HPDE6-E6E7 (cell line): ENCODE results near the gene CIBAR2.

Source experiments
- DNase-seq: peaks from one replicate; pipeline ENCODE4 v3.0.0; 2011; ENCODE audit warnings: missing footprints; ENCODE audit errors: extremely low spot score

The CIBAR2 gene

DNA sequence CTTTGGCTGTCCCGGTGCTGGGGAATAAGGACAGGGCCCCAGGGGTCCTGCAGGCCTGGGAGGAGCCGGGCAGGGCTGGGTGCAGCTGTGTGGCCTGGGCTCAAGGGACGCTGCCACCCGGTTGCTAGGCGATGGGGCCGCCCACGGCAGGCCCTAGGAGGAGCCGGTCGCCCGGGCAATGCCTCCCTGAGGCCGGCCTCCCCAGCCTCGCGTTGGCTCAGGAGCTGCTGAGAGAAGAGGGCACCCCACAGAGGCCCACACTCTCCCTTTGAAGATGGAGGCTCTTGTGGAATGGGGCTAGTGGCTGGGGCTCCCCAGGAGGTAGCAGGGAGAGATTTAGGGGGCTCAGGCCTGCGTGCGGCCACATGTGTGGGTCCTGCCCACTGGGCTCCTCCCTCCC lies at the start of gene CIBAR2:
CIBAR2 (minus strand) TSS at position 109 of the 400 bp plus-strand sequence. CDS start 120 bp downstream, outside the sequence.
- DNase-seq, result no peak

DNA sequence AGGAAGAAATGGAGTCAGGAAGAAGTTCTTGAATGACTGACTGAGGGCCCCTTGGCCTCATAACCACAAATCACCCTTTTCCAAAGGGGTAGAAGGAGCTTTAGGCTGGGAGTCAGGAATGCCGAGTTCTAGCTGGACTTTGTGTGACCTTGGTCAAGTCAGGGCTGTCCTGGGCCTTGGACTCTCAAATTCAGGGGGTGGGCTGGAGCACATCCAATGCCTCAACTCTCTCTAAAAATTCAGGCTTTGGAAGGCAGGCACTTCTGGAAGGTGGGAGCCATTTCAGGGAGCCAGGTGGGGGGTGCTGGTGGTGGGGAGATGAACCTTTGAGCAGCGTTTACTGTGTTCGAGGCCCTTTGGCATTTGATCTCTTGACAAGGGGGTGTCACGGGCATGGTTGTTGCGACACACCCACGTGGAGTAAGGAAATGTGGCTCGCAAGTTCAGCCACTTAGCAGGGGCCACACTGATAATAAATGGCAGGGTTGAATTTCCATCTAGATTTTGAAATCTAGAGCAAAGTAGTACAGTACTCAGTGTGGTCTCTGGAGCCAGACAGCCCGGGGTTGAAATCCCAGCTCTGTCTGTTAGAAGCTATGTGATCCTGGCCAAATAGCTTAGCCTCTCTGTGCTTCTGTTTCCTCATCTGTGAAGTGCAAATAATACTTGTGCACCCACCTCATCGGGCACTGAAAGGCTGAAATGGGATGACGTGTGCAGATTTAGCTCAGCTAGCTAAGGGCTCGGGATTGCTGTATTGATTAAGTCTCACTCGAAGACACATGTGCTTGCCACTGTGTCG lies 47.1 kb upstream of the CIBAR2 start:
- DNase-seq, result no peak

DNA sequence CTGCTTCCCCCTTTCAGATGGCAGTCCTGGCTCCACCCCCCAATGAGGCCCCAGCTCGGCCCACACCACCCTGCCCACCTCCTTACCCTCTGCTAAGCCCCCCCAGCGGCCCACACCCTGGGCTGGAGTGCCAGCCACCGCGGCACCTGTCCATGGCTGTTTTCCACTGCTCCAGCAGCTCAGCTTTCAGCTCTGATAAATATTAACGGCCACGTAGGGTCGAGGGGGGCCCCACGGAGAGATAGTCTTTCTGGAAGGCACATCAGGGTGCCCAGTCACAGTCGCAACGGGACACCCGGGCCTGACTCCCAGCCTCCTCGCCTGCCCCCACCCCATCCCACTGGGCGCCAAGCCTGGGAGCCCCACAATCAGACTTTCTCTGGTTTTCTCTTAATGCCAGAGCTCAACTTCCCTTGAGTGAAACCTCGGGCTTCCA lies 46.5 kb upstream of the CIBAR2 start:
- DNase-seq, result no peak

DNA sequence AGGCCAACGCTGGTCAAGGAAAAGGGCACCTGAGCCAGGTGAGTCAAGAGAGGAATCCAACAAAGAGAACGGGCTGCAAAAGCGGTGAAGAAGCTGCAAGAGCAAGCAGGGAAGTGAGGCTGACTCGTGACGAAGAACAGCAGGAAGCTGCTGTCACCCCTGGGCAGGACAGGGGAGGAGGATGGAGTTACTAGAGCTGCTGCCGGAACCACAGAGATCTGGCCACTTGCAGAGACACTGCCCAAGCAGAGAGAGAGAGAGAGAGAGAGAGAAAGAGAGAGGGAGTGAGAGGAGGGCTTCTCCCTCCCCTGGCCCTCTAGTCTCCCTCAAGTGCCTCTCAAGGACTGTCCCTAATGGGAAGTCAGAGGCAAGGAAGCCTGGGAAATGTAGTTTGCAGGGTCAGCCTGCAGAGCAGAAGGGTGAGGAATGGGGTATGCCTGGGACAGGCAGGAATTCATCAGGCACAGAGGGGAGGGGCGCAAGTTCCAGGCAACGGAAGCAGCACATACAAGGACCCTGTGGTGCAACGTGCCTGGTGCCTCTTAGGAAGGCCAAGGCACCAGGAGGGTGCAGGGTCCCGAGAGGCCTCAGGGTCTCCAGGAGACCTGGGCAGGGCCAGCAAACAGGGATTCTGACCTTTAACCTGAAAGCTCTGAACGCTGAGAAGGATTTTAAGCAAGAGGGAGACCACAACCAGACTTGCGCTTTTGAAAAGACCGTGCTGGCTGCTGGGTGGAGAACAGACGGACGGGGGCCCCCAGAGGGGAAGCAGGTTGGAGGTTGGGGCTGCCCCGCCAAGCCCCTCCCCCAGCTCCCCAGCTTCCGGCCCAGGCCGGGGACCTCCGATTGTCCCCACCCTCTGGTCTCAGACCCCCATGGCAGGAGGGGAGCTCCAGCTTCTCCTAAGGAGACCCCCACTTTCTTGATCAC lies 45.8 kb upstream of the CIBAR2 start:
- DNase-seq, result no peak

DNA sequence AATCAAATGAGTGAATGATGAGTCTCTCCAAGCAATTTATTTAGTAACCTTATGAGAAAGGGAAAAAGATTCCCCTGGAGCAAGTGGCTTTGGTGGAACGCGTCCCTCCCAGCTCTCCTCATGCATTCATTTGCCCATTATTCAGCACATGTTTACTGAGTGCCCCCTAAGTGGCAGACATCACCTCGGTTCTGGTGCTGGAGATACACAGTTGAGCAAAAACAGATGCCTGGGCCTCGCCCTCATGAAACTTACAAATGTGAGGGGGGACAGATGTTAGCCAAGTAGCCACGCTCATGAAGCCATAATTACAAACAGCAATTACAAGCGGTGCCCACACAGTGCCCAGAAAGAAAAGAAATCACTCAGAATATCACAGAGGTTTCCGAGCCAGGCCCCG lies 45.1 kb upstream of the CIBAR2 start:
- no peak for DNase-seq

DNA sequence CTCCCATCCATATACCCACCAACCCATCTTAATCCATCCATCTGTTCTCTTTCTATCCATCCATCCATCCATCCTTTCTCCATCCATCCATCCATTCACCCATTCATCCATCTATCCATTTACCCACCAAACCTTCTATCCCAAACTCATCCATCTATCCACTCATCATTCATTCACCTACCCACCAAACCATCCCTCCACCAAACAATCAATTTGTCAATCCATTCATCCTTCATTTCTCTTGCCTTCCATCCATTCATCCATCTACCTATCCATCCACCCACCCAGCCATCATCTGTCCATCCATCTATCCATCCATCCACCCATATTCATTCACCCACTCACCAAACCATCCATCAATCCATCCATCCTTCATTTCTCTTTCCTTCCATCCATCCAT lies 44.6 kb upstream of the CIBAR2 start:
- DNase-seq, result no peak

DNA sequence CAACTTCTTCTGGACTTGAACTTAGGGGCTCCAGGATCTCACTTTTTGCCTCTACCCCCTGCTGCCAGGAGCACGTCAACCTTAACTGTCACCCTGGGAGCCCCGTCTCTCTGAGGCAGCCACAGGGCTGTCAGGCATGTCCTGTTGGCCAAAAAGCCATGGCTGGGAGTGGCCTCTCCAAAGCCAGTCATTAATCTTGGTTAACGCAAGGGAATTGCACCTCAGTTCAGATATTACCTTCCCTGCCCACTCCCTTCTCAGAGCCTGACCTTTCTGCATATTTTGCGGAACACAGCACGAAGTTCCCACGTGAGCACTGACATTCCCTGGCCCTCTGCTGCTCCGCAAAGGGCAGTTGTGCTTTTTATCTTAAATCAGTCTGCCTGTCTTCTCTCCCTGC lies 44.2 kb upstream of the CIBAR2 start:
- DNase-seq, result no peak

DNA sequence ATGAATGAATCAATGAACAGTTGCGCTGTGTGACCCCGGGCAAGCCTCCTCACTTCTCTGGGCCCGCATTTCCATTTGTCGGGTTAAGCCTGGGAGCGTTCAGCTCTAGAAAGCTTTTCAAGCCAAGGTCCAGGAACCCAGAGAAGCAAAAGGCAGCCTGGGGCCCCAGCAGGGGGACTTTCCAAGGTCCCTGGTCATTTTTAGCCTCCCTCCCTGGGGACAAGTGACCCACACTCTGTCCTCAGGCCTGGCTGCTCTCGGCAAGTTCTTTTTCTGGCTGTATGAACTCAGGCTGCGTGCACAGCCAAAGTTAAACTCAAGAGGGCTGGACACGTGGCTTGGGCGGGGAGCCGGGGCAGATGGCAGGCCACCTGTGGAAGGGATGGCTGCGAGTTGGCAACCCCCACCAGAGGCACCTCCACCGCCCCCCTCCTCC lies 41.4 kb upstream of the CIBAR2 start:
- DNase-seq, result no peak

DNA sequence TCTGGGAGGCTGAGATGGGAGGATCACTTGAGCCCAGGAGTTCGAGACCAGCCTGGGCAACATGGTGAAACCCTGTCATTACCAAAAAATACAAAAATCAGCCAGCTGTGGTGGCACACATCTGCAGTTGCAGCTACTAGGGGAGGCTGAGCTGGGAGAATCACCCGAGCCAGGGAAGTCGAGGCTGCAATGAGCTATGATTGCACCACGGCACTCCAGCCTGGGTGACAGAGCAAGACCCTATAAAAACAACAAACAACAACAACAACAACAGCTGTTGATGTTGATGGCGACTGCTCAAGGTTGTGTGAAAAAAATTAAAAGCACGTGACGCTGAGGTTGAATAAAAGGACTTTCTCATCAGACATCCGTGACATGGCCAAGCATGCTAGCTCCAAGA lies 40.8 kb upstream of the CIBAR2 start:
- DNase-seq, result no peak

DNA sequence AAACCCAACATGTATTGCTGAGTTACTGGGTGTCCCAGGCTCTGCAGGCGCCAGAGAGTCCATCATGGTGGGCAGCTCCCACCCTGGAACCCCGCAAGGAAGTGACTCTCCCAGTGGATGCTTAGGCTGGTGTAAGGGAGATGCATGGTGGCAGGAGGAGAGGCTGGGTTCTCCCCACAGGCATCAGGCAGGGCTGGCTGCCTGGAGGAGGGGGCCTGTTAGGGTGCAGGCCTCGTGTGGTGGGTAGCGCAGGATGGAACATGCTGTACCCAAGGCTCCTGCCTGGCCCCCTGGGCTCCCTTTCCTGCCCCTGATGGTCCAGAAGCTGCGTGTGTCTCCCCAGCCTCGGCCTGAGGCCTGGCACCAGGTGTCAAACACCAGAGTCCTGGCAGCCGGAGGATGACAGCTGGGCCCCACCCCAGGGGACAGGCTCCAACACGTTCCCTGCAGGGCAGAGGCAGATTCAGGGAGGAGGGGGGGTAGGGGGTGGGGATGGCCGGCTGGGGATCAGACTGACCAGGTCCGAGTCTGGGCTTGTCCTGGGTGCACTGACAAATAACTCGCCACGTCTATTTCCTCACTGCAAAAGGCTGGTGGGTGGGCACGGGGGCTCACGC lies 40.2 kb upstream of the CIBAR2 start:
- DNase-seq, result peak; percentile 95

DNA sequence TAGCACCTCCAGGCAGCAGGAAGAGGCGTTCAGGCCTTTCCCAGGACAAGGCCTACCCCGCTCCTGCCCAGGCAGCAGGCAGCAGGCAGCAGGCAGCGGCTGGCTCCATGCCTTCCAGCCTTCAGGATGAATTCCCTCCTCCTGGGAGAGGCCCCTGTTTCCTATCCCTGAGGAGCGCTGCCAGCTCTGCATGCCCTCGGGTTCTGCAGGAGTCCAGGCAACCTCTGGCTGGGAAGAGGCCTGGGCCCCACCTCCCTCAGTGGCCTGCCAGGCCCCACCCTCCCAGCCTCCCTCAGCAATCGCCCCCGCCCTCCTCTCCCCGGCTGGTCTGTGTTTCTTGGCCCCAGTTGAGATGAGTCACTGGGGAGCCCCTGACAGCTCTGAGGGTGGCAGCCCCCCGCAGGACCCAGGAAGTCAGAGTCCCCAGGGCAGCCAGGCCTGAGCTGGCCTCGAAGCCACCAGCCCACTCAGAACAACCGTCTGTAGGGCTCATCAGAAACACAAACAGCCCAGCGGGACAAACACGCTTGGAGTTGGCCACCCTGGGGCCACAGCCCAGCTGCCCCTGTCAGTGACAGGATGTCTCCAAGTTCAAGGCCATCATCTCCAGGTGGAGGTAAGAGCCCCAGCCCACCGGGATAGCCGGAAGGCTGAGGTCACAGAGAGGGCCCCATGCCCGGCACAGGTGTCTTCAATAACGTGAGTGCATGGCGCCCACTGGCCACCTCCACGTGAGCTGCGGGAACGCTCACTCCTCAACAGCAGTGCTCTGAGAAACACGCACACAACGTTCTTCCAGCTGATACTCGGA lies 39.5 kb upstream of the CIBAR2 start:
- DNase-seq, result peak; percentile 79

DNA sequence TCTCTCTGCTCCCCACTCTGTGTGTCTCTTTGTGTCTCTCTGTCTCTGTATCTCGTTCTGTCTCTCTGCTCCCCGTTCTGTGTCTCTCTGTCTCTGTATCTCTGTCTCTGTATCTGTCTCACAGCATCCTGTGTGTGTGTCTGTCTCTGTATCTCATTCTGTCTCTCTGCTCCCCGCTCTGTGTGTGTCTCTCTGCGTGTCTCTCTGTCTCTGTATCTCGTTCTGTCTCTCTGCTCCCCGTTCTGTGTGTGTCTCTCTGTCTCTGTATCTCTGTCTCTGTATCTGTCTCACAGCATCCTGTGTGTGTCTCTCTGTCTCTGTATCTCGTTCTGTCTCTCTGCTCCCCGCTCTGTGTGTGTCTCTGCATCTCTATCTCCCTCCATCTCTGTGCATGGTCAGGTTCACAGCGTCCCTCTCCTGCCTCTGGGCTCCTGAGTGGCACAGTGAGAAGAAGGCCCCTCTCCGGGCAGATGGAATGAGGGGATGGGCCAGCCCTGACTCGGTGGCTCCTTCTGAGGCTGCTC lies 38.9 kb upstream of the CIBAR2 start:
- no peak for DNase-seq

DNA sequence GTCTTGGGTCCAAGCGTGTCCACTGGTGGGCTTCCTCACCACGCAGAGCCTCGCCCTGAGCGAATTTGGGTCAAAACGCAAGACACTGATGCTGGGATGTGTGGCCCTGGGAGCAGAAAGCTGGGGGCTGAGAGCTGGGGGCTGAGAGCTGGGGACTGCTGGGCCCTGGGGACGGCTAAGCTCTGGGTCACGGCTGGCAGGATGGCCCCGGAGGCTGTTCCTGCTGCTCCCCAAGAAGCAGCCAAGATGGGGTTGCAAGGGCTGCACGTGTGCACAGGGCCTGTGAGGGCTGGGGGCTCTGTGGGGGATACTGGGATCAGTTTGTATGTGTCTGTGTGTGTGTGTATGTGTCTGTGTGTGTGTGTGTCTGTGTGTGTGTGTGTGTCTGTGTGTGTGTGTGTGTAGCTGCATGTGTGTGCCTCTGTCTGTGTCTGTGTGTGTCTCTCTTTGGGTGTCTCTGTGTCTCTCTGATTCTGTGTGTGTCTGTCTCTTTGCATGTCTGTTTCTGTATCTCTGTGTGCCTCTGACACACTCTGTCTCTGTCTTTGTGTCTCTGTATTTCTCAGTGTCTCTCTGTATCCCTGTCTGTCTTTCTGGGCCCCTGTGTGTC lies 38.2 kb upstream of the CIBAR2 start:
- DNase-seq, result no peak

DNA sequence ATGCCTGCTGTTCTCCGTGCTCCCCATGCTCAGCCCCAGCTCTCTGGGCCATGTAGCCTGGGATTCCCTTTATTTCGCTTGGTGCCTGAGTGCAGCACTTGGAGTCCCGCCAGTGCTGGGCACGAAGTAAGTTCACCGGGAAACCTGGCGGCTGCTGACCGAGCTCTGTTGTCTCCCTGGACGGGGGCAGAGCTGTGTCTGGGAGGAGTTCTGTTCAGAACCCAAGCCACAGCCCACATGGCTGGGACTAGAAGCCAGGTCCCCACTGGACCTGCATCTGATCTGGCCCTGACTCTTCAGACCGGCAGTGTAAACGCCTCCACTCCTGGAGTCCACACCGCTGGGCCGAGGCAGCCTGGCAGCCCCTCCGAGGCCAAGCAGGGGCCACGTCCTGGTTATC lies 37.5 kb upstream of the CIBAR2 start:
- no peak for DNase-seq

DNA sequence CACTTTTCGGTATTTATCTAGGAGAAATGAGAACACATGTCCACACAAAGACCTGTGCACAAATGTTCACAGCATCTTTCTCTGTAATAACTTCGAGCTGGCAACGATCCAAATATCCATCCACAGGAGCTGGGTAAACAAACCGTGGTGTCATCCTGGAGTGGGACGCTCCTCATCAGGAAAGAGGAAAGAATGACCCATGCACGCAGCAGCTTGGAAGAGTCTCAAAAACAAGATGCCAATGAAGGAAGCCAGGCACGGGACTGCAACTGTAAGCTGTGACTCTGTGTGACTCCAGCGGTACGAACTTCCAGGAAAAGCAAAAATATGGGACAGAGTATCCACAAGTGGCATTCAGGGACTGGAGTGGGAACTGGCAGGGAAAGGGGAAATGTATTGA lies 36.7 kb upstream of the CIBAR2 start:
- no peak for DNase-seq

DNA sequence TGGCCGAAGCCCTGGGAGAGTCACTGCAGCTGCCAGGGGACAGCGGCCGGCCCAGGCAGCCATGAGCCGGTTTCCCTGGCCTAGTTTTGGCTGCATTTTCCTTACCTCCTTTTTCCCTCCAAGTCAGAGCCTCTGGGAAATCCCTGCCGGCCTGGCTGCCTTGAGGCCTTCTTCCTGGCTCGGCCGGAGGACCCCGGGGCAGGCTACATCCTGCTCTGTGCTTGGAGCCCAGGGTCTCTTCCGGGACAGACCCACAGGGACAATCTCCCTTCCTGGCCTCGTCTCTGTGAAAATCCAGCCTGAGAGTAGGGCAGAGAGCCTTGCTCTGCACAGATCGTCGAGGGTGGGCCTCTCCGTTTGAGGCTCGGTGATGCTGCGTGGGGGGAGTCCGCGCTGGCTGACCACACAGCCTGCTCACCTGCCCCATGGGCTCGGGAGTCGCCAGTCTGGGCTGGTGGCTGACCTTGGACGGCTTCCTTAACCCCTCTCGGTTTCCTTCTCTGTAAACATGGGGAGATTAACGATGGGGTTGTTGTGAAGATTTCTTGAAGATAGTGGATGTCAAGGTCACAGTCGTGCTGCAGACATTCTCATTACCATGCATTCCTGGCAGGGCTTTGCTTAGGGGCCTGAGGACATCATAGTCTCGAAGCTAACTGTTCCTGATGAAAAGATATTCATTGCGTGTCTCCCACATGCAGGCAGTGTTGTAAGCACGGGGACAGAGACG lies 34.8 kb upstream of the CIBAR2 start:
- DNase-seq, result no peak

DNA sequence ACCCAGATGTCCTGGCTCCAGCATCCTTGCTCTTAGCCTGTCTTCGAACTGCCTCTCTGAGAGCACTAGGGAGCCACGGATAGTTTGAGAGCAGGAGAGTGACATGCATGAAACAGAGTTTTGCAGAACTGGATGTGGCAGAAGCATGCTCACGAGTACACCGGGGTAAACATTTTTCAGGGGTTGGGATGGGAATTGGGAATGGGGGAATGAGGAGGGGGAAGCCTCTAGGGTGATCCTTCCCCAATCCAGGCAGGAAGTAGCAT lies 34.2 kb upstream of the CIBAR2 start:
- DNase-seq, result no peak

DNA sequence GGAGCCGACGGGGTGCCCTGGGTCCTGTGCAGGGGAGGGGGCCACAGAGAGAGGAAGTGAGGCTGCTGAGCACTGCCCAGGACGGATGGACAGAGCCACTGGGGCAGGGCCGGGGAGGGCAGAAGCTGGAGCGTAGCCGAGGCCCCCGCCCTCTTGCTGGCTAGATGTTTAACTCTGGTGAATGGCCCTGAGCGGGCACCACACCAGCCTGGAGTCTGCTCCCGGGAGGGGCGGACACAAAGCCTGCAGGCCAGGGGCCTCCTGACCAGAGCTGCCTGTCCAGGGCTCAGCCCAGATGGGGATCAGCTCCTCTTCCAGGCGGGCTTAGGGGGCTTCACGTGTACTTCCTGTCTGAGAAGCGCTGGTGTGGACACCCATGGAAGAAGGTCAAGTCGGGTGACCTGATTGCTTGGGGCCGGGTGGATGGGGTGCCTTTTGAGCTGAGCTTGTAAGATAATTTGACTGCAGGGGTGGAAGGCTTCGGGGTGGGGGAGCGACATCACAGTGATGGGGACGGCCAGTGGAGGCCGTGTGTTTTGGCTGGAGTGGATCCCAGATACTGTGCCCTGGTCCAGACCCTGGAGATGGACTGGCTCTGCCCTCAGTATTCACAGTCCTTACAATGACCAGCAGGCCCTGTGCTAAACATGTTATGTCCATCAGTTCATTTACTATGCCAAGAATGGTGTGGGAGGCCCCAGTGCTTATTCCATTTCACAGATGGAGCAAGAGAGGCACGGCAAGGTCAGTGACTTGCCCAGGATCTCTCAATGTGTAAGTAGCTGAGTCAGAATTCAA lies 33.7 kb upstream of the CIBAR2 start:
- DNase-seq, result no peak

DNA sequence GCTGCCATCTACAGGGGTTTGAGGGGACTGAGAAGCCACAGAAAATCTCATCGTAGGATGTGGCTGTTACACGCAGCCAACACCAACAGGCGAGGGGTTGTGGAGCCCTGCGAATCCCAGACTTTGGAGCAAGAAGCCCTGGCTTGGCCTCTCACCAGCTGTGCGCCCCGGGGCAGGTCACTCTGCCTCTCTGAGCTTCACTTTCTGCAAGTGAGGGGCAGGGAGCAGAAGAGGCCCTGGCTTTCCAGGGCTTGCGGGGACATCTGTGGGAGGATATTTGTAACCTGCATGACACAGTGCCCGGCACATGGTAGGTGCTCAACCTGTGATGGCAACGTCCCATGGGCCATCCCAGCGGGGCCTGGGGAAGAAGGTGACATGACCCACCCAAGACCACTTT lies 32.9 kb upstream of the CIBAR2 start:
- no peak for DNase-seq
